HG03095 (cell line): ENCODE results near the gene KRTAP10-3.
"Not testable (repeated sequence)": the region's sequence is repeated elsewhere in the genome, so short reads cannot be mapped to it uniquely, and the experiment has no call there.

Source experiments
- ATAC-seq: cut with Tn5 transposase; IDR thresholded peaks from one replicate; pipeline ENCODE4 v1.9.1; 2021; ENCODE audit warnings: moderate library complexity; ENCODE audit not compliant: unreplicated experiment

The KRTAP10-3 gene

DNA sequence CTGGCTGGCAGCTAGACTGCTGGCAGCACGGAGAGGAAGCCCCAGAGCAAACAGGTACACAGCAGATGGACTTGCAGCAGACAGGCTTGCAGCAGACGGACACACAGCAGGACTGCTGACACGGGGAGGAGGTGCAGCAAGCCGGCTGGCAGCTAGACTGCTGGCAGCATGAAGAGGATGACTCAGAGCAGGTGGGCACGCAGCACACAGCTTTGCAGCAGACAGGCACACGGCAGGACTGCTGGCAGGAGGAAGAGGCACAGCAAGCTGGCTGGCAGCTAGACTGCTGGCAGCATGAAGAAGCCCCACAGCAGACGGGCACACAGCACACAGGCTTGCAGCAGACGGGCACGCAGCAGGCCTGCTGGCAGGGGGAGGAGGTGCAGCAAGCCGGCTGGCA, 7.8 kb downstream of the KRTAP10-3 start:
- ATAC-seq = no peak

DNA sequence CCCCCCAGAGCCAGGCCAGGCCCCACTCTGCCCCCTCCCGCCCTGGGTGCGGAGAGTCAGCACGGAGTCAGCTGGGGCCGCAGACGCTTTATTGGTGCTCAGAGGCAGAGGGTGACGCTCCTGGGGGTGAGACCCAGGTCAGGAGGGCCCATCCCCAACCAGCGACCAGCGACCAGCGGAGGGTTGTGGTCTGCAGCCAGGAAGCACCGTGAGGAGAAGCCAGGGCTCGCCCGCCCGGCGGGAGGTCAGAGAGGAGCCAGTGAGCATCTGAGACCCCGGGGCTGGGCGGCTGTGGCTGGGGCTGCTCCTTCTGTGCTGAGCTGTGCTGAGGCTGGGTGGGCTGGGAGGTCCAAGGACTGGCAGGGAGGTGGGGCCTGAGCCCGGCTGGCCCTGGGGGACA, 8.3 kb downstream of the KRTAP10-3 start:
- ATAC-seq = not testable (repeated sequence)

DNA sequence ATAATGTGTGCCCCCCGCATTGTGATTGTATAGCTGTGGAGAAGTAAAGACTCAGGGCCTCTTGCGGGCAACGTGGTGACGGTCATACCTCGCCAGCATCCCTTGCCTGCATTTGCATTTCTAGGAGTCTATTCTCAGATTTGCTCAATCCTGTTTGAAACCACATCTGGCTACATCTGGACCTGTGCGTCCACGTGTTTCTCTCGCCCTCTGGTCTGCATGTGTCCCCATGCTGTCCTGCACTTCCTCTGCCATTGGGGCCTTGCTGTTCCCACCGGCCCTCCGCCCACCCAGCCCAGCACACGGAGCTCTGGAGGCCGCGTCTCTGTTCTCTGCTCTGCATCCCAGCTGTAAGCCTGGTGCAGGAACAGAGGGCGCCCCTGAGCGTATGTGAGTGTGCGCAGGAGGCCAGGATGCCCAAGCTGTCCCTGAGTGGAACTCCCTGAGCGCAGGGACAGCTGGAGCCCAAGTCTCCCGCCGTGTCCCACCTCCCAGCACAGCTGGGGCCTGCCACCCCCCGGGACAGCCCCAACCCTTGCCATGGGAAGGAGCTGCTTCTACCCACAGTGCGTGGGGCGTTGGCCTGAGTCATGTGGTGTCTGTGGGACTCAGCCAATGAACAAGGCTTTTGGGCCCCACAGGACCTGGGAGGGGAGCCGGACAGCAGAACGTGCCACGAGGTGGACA, 8.9 kb downstream of the KRTAP10-3 start:
- ATAC-seq = no peak

DNA sequence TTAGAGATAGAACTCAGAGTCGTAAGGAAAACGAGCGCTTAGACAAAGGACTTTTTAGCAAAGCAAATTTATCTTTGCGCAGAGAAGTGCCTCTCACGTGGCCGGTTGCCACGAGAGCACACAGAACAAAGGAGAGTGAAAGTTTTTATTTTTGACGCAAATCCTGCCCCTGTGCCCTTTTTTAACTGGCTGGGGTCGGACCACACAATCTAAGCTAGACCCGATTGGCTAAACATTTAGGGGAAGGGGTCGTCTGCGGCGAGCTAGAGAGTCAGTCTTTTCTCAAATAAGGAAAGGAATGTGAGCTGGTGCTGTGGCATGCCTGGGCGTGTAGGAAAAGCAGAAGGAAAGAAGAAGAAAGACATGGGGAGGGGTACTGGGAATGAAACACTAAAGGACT, 9.7 kb downstream of the KRTAP10-3 start:
- no peak for ATAC-seq

DNA sequence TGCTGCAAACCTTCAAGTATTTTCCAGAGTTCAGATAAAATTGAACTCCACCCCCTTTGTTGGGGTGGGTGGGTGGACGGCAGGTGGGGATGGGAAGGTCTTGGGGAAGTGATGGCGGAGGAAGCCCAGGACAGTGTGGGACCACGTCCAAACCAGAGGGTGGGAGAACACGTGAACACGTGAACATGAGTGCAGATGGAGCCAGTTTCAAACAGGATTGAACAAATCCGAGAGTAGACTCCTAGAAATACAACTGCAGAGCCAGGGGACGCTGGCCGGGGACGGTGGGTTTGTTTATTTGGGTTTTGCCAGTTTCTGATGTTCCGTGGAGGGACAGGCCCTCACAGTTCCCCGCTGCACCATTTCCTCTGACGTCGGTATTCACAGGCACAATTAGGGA, 10.2 kb downstream of the KRTAP10-3 start:
- ATAC-seq = no peak

DNA sequence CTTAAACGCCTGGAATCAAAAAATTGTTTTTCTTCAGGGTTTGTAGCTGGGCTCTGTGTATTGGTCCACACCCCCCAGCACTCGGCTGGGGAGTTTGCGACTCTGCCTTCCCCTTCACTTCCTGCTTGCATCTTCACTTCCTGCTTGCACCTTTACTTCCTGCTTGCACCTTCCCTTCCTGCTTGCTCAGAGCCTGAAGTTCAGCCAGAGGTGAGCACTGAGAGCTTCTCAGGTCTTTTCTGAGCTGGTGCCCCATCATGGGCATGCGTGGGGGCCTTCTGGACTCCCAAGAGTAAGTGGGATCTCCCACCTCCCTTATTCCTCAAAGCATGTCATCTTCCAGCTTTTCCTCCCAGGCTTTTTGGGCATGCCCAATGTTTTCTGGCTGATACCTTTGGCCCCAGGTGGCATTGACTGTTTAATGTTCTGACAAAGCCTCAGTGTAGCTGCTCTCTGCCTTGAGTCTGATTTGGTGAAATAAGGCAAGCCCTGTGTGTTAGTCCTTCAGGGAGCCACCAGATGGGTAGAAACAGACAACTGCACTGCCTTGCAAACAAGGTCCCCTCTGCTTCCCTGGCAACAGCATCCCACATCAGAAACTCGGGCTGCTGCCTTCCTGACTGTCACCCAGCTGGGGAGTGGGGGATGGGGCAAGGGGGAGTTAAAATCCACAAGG, 10.8 kb downstream of the KRTAP10-3 start:
- no peak for ATAC-seq

DNA sequence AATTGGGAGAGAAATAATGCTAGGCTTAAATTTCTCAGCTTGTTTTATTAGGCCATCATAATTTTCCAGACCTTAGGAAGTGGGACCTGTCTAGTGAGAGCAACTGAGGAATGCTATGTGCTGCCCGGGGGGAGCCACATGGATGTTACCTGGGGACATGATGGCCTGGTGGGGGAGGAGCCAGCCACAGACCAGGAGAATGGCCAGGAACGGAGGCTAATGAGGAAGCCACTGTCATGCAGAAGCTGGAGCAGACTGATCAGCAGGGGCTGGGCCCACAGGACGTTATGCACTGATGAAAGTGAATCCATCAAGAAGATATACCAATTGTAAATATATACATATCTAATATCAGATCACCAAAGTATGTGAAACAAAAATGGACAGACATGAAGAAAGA, 14.0 kb downstream of the KRTAP10-3 start:
- ATAC-seq = no peak

DNA sequence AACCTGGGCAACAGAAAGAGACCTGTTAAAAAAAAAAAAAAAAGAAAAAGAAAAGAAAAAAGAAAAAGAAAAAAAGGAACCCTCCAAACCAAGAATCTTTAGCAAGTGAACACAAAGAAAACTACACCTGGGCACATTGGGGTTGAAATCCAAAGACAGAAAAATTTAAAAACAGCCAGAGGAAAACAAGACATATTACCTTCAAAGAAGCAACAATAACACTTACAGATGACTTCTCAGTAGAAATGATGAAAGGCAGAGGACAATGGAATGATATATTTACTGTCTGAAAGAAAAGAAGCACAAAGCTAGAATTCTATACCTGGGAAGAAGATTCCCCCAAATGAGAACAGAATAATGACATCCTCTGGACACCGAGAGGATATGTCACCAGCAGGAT, 15.9 kb downstream of the KRTAP10-3 start:
- no peak for ATAC-seq

DNA sequence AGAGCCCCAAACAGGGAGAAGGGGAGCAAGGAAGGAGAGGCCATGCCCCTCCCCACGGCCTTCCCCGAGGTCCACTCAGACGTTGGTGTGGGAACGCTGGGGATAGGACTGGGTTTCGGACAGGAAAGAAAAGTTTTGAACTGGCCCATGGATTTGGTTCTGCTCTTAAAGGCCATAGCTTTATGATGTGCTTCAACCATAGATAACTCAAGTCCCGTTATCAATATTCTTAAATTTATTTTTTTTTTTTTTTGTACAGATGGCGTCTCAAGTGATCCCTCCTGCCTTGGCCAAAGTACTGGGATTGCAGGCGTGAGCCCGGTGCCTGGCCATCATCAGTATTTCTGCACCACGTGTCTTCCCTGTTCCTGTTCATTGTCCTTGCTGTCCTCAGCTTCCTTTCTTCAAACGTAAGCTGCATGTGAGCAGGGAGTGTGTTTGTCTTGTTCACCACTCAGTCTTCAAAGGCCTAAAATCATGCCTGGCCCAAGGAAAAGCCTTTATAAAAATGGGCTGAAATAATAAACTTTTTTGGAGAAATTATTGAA, 17.8 kb downstream of the KRTAP10-3 start:
- no peak for ATAC-seq

DNA sequence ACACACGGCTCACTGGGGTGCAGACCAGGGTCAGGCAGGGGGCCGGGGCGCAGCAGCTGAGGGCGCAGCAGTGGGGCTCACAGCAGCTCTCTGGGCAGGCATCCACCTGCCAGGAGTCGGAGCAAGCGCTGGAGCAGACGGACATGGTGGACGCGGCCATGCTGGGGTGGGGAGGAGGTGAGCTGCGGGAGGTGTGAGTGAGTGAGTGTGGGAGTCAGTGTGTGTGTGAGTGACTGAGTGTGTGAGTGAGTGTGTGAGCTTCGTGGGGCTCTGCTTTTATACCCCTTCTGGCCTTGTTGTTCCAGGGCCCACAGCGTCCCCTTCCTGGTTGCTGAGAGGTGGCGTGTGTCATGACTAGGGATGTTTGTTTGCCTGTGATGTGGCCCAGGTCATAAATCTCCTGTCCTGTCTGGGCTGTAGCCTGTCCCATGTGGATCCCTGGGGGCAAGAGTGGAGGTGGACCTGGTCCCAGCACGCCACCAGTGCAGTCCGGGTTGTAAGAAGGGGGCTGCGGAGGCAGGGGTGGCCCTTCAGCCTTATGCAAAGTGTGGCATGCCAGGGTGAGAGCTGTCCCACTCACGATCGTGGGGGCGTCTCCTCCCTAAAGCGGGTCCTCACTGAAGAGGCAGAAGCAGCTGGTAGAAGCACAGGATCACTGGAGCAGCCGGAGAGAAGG, 18.5 kb downstream of the KRTAP10-3 start, which contains the start of gene KRTAP10-1:
KRTAP10-1 (minus strand) TSS at position 205 of the 676 bp plus-strand sequence; CDS start at position 160, 45 bp downstream.
- no peak for ATAC-seq

DNA sequence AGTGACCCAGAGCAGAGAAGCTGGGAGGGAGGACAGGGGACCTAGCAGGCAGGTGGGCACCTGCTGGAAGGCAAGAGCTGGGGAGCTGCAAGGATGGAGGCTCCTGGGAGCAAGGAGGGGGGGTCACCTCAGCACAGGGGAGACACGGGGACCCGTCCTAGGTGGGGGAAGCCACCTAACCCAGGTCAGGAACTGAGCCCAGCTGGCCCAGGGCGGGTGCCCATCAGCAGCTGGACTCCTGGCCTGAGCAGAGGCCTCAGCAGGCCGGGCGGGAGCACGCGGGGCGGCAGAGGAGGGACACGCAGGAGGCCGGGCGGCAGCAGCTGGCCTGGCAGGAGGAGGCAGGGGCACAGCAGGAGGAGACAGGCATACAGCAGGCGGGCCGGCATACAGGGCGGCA, 19.5 kb downstream of the KRTAP10-3 start:
- no peak for ATAC-seq

DNA sequence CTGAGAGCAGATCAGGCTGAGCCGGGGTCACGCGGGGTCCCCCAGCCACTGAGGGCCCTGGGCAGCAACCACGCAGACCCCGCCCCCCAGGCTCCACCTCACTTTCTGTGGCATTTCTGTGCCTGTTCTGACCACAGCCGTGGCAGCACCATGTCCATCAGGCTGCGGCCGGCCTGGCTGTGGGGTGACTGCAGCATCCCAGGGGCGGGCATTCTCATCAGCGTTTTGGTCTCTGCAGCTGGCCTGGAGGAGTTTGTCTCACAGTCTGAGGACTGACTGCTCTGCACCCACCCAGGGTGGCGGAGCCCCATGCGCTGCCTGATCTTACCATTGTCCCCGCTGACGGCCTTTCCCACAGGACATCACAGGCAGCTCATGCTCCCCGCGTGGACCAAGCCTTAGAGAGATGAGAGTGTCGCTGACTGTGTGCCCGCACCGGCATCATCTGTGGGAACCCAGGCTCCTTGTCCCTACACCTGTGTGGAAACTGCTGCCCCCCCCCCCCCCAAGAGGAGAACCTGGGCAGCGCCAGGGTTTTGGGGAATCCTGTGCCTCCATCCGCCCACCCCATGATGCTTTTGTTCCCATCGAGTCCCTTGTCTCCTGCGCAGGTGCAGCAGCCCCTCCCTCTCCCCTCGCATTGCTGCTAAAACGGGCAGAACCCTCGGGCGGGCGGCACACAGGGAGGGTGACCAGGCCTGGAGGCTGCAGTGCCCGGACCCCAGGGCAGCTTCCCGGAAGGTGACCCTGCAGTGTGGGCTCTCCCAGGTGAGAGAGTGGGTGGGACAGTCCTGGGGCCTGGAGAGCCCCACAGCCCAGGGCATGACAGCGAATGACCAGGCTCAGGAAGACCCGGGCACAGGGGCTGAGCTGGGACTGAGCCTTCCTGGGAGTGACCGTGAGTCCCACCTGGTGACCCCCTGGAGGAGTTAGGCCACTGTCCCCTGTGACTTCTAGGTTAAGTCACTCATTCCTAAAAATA, 20.4 kb downstream of the KRTAP10-3 start:
- no peak for ATAC-seq

DNA sequence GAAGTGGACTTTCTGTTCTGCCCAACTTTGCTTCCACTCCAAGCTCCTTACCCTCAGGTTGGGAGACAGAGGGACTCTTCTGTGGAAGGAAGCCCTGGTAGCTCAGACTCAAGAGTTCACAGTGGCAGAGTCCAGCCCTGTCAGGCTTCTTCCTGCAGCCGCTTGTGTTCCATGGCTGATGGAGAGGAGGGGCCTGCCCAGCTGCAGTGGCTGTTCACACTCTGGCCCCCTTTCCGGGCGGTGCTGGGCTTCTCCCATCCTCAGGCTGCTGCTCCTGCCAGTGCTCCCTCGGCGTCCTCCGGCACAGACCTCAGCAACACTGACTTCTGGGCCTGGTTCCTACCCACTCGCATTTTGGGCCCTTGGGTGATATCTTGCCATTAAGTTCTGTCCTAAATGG, 22.6 kb downstream of the KRTAP10-3 start:
- ATAC-seq = no peak

DNA sequence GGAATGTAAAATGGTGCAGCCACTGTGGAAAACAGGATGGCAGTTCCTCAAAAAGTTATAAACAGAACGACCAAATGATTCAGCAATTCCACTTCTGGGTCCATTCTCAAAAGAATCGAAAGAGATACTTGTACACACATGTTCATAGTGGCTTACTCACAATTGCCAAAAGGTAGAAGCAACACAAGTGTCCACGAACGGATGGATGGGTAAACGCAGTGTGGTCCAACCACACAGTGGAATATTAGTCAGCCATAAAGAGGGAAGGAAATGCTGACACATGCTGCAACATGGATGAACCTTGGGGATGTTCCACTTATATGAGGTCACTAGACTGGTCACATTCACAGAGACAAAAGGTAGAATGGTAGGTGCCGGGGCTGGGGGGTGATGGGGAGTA, 23.9 kb downstream of the KRTAP10-3 start:
- no peak for ATAC-seq

DNA sequence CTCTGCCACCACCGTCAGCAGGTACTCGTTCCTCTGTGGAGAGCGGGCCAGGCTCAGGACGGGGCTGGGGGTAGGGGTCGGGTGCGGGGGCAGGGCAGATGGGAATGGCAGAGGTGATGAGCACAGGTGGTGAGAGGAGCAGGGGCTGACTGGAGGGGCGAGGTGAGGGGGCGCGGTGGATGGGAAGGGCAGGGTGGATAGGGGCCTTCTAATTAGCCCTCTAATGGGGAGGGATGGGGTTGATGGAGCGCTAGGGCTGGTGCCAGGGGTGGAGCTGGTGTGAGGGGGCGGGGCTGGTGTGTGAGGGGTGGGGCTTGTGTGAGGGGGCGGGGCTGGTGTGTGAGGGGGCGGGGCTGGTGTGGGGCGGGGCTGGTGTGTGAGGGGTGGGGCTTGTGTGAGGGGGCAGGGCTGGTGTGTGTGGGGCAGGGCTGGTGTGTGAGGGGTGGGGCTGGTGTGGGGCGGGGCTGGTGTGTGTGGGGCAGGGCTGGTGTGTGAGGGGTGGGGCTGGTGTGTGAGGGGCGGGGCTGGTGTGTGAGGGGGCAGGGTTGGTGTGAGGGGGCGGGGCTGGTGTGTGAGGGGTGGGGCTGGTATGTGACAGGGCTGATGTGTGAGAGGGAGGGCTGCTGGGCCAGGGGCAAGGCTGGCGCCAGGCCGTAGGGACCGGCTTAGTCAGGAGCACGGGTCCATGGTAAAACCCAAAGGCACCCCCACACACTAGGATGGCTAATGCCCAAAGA, 24.5 kb downstream of the KRTAP10-3 start:
- no peak for ATAC-seq

DNA sequence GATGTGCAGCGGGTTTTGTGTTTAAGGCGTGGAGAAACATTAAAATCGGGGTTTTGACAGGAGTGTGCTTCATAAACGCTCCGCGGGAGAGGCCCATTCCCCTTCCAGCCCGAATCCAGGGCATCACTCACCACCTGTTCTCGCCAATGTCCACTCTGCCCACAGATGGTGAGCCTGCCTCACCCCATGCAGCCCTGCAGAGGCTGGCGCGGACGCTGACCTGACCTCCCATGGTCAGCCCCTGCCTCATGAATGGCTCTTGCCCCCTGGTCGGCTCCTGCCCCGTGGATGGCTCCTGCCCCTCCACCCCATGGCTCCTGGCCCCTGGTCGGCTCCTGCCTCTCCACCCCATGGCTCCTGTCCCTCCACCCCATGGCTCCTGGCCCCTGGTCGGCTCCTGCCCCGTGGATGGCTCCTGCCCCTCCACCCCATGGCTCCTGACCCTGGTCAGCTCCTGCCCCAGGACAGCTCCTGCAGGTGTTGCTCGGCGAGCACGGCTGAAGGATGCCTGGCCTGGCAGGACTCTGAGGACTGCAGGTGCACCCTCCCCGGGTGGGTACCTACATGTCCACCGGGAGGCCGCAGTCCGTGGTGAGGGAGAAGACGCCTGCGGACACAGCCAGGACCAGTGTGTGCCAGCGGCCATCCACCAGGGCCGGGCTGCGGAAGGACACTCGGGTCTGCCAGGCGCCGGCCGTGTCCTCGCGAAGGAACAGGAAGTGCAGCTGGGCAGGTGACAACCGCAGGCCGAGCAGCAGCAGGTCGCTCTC, 25.3 kb downstream of the KRTAP10-3 start:
- ATAC-seq = no peak

DNA sequence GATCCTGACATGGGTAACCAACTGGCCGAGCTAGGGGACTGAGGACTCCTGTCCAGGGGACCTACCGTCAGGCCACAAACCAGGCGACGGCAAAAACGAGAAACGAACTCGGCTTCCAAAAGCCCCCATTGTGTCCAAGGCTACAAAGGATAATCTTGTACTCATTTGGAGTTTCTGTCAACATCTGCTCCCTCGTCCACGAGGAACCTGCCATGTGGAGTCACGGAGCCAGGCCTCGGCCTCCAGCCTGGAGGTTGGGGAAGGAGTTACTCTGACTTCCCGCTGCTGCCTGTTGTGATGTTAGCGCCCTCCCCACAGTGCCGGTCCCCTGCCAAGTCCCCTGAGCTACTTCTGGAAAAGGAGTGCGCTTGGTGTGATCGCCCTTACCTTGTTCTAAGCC, 25.9 kb downstream of the KRTAP10-3 start:
- no peak for ATAC-seq

DNA sequence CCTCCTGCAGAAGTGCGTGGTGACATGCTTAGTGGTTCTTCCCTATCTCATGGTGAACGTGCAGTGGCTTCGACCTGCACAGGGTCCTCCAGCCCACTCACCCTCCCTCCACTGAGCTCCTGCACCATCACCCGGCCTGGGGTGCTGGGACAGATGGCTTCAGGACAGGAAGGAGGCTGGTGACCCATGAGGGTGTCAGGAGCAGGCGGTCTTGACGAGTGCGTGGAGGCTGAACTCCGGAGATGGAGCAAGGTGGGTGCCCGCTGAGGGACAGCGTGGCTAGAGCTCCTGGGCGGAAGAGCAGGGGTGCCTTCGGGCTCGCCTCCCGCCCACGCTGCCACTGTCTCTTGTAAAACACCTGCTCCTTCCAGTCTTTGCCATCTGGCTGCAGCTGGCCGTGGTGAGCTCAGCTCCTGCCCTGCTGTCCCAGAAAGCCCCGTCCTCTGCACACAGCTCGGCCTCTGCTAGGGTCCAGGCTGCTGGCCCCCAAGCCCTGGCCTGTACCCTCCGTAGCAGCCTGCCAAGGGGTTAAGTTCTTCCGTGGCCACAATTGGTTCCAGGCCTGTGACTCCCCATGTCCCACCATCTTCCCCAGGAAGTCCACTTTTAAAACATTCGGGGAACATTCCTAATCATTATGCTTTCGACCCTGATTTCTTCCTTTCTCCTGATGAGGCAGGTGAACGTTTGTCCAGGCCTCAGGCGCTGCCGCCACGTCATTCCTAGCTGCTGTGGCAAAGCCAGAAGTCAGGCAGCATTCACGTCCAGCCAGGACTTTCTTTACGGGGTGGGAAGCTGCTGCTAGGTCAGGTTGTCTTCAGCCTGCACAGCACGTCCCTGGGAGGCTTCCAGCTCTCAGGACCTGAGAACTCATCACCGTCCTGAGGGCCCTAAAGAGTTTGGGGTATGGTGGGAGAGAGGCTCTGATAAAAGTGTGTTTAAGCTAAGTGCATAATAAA, 26.7 kb downstream of the KRTAP10-3 start:
- no peak for ATAC-seq
